ENCODE results near the gene RNPS1. TPM values are rescaled to one million over a fixed set of nuclear protein-coding genes. Genes with fewer than 3 reads are reported as not detected.

The RNPS1 gene
- polyA plus RNA-seq, 1 experiment, result 129 TPM

GRCh38 chr16:2213817-2214718, 53.9 kb downstream of the RNPS1 start:
- POLR2A ChIA-PET, result interaction anchor here (0.5 to 1.6 kb wide), 4 partner anchors 8 to 811 kb away, joined by 4 to 7 read pairs (median 4); partner anchors contain the start of genes NTHL1, TRAF7 and TSC2
- DNase-seq (ENCODE audit: low read depth), result no peak
- Histone ChIP-seq H3K36me3 (ENCODE audit: control insufficient read depth, insufficient read depth, low read length) (peaks cover 8% of the 10 kb centered on the region), H3K27me3 (ENCODE audit: control insufficient read depth, insufficient read depth, low read length) (no peaks in the 10 kb centered on the region), H3K4me3 (ENCODE audit: low read depth, low read length) (peak overlapping the region; percentile 56)
- CTCF ChIA-PET, result no interaction called here
- TF ChIP-seq CTCF (IDR thresholded peaks at IDR 0.05; ENCODE audit: insufficient read depth, low read depth, low read length), result no peak

- POLR2A ChIA-PET, result no interaction called here
- Histone ChIP-seq H3K4me3 (ENCODE audit: low read depth, low read length) (no peak overlapping the region), H3K36me3 (ENCODE audit: control insufficient read depth, insufficient read depth, low read length) (peaks cover 15% of the 10 kb centered on the region), H3K27me3 (ENCODE audit: control insufficient read depth, insufficient read depth, low read length) (no peaks in the 10 kb centered on the region)
- TF ChIP-seq CTCF (IDR thresholded peaks at IDR 0.05; ENCODE audit: insufficient read depth, low read depth, low read length), result no peak
- DNase-seq (ENCODE audit: low read depth), result no peak
- CTCF ChIA-PET, result no interaction called here
These were observed 55.3 kb downstream of the RNPS1 start for GRCh38 chr16:2212362-2213324.

- POLR2A ChIA-PET, result no interaction called here
These were observed 56.0 kb downstream of the RNPS1 start for GRCh38 chr16:2211923-2212347.

GRCh38 chr16:2210386-2211365, 57.2 kb downstream of the RNPS1 start, which contains the start of gene BRICD5:
TSS of gene BRICD5 (minus strand) at chr16:2210863. CDS start at chr16:2210833, 30 bp downstream.
- Histone ChIP-seq H3K36me3 (ENCODE audit: control insufficient read depth, insufficient read depth, low read length) (peaks cover 19% of the 10 kb centered on the region), H3K4me3 (ENCODE audit: low read depth, low read length) (no peak within 1 kb of the TSS), H3K27me3 (ENCODE audit: control insufficient read depth, insufficient read depth, low read length) (no peaks in the 10 kb centered on the region)
- POLR2A ChIA-PET, result no interaction called here
- no peak for TF ChIP-seq CTCF (IDR thresholded peaks at IDR 0.05; ENCODE audit: insufficient read depth, low read depth, low read length)
- CTCF ChIA-PET, result no interaction called here
- DNase-seq (ENCODE audit: low read depth), result no peak

More at GRCh38 chr16:2211923-2212347, 56.0 kb downstream of the RNPS1 start:
- no peak for TF ChIP-seq CTCF (IDR thresholded peaks at IDR 0.05; ENCODE audit: insufficient read depth, low read depth, low read length)
- H3K36me3 ChIP-seq (ENCODE audit: control insufficient read depth, insufficient read depth, low read length), result peaks cover 19% of the 10 kb centered on the region
- no peak for DNase-seq (ENCODE audit: low read depth)
- no peaks in the 10 kb centered on the region for H3K27me3 ChIP-seq (ENCODE audit: control insufficient read depth, insufficient read depth, low read length)
- CTCF ChIA-PET, result no interaction called here
- H3K4me3 ChIP-seq (ENCODE audit: low read depth, low read length), result no peak overlapping the region

Measured in BJ (cell line).